GM12875 (cell line): ENCODE measurements around the gene GRK5.

Experiments used
- H3K4me3 ChIP-seq: one replicate; pipeline ENCODE4 v1.5.1; 2011; ENCODE audit warnings: low read depth, low read length, control low read depth
- TF ChIP-seq, protein P1 (sequence below): IDR thresholded peaks from 2 replicates; pipeline ENCODE4 v1.5.1; 2011; ENCODE audit warnings: low read depth, mild to moderate bottlenecking, control low read depth, inconsistent platforms, low read length, moderate library complexity, borderline replicate concordance; ENCODE audit not compliant: insufficient read depth

The GRK5 gene

DNA sequence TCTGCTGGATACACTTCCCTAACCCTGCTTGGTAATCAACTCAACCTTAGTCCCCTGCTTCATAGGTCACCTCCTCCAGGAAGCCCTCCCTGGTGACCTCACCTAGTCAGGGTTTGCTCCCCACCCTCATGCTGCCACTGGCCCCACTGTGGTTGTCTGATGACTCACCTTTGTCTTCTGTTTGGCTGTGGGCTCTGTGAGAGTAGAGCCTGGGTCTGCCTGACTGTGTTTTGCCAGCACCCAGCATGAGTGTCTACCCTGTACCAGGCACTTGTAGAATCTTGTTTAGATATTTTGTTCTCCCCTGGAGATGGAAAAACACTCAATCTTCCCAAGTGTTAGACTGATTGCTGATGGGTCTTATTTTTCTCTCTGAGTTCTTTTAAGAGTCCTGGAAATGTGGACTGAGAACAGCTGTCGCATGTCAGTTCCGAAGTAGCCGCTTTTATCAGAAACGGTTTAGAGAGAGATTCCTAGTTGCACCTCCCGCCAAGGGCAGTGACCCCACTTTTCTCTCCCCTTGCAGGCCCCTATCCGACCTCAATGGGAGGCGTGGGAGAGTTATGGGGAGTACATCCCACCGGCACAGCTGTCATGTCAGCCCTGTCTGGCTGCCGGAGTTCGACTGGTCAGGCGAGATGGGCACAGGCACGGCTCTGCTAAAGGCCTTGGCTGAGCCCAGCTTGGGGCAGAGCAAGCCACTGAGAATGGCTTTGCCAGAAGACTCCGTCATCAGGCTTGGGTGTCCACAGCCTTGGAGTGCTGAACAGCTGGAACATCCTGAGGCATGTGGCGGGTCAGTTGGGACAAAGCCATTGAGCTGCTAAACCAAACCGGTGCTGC is 134.3 kb downstream of the GRK5 start:
- H3K4me3 ChIP-seq = no peak overlapping the region
- TF ChIP-seq, protein P1, sequence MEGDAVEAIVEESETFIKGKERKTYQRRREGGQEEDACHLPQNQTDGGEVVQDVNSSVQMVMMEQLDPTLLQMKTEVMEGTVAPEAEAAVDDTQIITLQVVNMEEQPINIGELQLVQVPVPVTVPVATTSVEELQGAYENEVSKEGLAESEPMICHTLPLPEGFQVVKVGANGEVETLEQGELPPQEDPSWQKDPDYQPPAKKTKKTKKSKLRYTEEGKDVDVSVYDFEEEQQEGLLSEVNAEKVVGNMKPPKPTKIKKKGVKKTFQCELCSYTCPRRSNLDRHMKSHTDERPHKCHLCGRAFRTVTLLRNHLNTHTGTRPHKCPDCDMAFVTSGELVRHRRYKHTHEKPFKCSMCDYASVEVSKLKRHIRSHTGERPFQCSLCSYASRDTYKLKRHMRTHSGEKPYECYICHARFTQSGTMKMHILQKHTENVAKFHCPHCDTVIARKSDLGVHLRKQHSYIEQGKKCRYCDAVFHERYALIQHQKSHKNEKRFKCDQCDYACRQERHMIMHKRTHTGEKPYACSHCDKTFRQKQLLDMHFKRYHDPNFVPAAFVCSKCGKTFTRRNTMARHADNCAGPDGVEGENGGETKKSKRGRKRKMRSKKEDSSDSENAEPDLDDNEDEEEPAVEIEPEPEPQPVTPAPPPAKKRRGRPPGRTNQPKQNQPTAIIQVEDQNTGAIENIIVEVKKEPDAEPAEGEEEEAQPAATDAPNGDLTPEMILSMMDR = no peak

DNA sequence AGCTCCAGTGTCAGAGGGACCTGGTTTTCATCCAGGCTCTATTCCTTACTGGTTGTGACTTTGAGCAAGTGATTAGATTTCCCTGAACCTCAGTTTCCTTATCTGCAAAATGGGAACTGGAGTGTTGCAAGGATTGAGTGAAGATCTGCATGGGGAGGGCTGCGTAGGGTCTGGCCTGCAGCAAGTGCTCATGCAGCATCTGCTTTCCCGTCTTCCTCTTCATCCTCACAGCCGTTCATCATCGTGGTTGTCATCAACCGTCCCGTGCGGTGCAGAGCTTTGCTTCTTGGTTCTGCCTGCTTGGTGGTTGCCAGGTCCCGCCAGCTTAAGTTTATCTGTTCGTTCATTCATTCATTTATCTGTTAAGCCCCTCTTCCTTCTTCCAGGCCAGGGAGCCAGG is 135.0 kb downstream of the GRK5 start:
- no peak overlapping the region for H3K4me3 ChIP-seq
- TF ChIP-seq, protein P1 = no peak

DNA sequence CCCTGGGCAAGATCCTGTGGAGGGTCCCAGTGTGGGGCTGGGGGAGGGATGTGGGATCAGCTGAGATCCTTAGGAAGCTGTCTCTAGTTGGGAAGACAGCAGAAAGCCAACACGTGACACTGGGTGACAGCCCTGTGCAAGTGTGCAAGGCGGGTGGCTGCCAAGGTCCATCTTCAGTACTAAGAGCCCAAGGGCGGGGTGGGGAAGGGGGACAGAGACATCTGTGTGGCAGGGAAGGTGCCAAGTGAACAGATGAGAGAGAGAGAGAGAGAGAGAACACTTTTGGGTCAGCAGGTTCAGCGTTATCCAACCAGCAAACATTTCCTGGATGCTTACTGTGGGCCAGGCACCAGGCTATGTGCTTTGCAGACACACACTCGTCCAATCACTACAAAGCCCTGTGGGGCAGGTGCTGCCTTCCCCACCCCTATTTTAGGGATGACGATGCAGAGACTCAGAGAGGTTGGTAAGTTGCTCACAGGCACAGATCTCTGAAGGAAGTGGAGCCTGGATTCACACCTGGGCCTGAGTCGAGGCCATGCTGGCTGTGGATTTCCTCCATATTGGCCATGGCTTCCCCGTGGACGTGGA is 135.7 kb downstream of the GRK5 start:
- no peak overlapping the region for H3K4me3 ChIP-seq
- TF ChIP-seq, protein P1 = no peak

DNA sequence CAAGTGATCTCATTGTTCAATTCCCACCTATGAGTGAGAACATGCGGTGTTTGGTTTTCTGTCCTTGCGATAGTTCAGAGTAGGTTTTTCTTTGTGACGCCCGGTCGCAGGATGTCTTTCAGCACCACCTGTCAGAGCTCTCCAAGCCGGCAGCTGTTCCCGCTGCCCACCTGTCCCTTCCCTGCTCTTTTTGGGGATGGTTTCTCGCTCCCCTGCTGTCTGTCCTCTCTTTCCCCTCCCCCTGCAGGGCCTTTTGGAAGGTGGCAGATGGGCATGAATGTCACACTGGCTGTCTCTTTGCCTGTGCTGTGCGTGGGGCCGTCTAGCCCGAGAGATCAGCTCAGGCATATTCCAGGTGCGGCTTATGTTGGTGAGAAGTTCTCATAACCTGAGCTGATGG is 137.0 kb downstream of the GRK5 start:
- TF ChIP-seq, protein P1 = no peak
- no peak overlapping the region for H3K4me3 ChIP-seq

DNA sequence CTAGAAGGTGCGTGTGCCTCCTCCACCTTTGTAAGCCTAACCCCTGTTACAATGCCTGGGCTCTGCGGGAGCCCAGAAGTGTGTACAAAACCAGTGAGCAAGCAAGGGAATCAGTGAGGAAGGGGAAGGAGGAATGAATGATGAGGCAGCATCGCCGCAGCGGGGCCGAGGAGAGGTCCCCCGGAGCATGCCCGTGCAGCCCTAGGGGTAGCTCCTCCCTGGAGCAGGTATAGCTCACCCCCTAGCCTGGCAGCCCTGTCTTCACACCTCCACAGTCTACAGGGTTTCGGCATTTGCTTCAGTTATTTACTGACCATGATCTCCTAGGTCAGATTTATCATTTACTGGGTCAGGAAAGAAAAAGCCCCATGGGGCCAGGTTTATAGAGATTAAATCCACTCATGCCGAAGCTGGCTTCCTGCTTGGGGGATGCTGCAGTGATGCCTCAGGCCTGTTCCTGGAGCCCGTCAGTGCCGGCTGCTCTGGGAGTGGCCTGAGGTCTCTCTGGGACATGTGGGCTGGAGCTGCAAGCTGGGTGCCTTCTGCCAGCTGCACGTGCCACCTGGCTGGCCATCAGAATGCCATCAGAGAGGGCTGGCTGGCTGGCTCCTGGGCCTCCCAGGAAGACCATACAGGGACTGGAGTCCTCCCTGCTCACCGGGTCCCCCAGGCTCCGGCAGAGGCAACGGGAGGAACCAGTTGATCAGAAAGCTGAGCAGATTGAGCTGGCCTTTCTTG is 138.9 kb downstream of the GRK5 start:
- H3K4me3 ChIP-seq = no peak overlapping the region
- TF ChIP-seq, protein P1 = no peak

DNA sequence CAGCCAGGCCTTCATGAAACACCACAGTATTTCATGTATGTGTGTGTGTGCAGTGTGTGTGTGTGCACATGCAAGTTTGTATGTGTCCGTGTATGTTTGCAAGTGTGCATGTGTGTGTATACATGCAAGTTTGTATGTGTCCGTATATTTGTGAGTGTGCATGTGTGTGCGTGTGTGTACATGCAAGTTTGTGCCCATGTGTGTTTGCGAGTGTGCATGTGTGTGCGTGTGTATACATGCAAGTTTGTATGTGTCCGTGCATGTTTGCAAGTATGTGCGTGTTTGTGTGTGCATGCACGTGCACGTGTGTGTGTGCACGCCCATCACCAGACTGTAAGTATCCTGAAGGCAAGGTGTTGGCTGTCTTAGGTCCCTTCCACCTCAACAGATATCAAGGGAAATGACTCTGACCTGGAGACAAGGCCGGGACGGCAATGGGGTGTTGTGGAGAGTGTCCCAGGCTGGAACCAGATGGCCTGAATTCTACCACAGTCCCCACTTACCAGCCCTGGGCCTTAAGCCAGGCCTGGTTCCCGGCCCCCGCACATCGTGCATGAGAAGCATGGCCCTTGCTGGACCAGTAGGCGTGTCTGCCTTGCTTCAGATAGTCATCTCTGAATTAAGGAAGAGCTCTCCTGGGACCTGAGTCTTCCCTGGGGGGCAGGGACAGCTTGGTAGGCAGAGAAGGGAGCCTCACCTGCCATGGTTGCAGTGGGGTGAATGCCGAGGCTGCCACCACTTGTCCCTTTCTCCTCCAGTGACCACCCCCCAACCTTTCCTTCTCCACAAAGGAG is 140.0 kb downstream of the GRK5 start:
- TF ChIP-seq, protein P1 = no peak

More for the DNA sequence above, 140.0 kb downstream of the GRK5 start:
- H3K4me3 ChIP-seq = no peak overlapping the region
